ENCODE measurements around the gene CACNA1D.

Gene CACNA1D

DNA sequence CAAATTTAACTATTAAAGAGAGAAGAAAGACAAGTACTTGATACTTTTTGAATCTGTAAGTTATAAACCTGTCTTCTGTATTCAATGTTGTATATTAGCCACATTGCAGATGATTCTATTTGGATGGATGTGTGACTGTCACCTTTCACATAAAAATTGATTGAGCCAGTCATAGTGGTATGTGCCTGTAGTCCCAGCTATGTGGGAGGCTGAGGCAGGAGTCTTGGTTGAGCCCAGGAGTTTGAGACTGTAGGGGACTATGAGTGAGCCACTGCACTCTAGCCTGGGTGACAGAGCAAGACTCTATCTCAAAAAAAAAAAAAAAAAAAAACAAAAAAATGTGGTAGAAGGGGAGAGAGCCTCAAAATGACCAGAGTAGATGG lies 12.3 kb downstream of the CACNA1D start:
- no peak overlapping the region for H3K27ac Mint-ChIP-seq
- no peak overlapping the region for H3K4me3 Mint-ChIP-seq
- H3K36me3 Mint-ChIP-seq: no peaks in the 10 kb centered on the region
- peaks cover 10% of the 10 kb centered on the region for H3K27me3 Mint-ChIP-seq
- no peaks in the 10 kb centered on the region for H3K9me3 Mint-ChIP-seq
- no peaks in the 10 kb centered on the region for H3K4me1 Mint-ChIP-seq

DNA sequence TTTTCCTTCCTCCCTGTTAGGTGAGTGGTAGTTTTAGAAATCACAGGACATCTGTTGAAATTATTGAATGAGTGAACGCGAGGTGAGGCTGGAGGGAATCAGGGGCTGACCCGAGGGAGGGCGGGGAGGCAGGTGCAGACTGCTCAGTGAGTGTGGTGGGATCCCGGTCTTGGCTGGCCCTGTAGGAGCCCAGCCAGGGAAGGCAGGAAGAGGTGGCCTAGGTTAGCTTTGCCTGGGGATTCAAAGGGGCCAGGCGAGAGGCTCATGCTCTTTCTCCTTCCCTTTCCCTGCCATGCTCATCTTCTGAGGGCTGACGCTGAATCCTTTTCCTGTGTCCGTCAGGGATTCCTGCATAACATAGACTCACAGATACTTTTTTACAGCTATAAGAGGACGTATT lies 15.1 kb downstream of the CACNA1D start:
- H3K4me1 Mint-ChIP-seq: no peaks in the 10 kb centered on the region
- no peaks in the 10 kb centered on the region for H3K36me3 Mint-ChIP-seq
- no peak overlapping the region for H3K27ac Mint-ChIP-seq
- no peak overlapping the region for H3K4me3 Mint-ChIP-seq
- peaks cover 8% of the 10 kb centered on the region for H3K27me3 Mint-ChIP-seq
- H3K9me3 Mint-ChIP-seq: no peaks in the 10 kb centered on the region

DNA sequence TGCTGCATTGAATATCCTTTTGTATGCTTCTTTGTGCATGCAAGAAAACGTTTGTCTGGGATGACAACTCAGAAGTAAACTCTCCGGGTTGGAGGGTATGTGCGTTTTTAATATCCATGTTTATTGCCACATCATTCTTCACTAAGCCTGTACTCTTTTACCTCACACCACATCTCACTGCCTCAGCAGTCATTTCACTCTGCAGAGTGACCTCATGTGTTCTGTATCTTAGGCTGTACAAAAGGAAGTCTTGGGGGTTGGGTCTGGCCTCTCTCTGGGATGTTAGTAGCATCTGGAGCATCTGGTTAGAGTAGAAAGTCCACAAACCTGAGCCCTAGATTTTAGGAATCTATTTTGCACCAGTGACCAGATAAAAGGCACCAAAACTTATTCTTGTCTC lies 16.1 kb downstream of the CACNA1D start:
- no peaks in the 10 kb centered on the region for H3K9me3 Mint-ChIP-seq
- peaks cover 6% of the 10 kb centered on the region for H3K27me3 Mint-ChIP-seq
- no peaks in the 10 kb centered on the region for H3K4me1 Mint-ChIP-seq
- H3K4me3 Mint-ChIP-seq: no peak overlapping the region
- no peak overlapping the region for H3K27ac Mint-ChIP-seq
- no peaks in the 10 kb centered on the region for H3K36me3 Mint-ChIP-seq

DNA sequence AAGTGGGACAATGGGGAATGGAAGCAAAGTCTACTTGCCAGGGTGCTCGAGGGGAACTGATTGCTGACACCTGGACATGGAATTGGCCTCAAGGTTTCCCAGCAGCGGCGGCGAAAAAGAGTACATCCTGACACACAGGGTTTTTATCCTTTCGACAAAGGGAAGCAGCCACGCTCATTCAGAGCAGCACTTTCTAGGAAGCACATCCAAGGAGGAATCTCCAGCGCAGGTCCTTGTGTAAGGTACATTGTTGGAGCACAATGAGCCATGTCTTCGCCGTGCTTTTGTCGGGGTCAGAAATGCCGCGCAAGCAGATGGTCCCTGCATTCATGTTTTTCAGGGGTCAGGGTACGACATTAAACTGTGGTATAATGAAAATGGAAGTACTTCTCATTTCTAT lies 16.8 kb downstream of the CACNA1D start:
- Mint-ChIP-seq H3K4me1 (no peaks in the 10 kb centered on the region), H3K27me3 (peaks cover 6% of the 10 kb centered on the region), H3K4me3 (no peak overlapping the region), H3K9me3 (no peaks in the 10 kb centered on the region), H3K36me3 (no peaks in the 10 kb centered on the region), H3K27ac (no peak overlapping the region)

DNA sequence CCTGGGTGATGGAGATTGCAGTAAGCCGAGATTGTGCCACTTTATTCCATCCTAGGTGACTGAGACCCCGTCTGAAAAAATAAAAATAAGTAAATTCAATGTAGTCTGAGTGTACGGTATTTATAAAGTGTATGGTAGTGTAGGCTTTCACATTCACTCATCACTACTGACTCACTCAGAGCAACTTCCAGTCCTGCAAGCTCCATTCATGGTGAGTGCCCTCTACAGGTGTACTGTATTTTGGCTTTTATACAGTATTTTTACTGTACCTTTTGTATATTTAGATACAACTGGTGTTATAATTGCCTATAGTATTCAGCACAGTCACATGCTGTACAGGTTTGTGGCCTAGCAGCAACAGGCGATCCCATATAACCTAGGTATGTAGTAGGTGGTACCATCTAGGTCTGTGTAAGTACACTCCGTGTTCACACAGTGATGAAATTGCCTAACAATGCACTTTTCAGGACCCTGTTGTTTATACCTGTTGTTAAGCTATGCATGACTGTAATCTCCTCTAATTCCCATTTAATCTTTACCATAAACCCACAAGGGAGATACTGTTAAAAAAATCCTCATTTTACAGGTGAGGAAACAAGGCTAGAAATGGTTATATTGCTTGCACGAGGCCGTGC lies 19.3 kb downstream of the CACNA1D start:
- Mint-ChIP-seq H3K4me1 (no peaks in the 10 kb centered on the region), H3K4me3 (no peak overlapping the region), H3K27me3 (peaks cover 5% of the 10 kb centered on the region), H3K9me3 (no peaks in the 10 kb centered on the region), H3K36me3 (no peaks in the 10 kb centered on the region), H3K27ac (no peak overlapping the region)

DNA sequence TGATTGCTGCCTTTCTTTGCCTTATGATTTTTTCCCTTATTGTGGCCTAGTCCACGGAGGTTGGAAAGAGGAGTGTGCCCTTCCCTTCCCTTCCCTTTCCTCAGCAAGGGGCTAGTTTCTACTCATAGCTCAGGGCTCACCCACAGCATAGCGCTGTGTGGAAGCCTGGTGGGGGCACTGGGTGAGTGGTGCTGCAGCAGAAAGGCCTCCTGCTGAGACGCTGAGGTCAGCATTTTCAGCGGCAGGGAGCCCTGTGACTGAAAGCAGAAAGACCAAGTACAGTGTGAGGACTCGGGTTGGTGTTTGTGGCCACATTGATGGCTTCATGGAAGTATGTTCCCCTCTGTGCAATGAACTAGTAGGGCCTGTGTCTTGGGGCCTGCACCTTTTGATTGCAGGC lies 21.9 kb downstream of the CACNA1D start:
- peak overlapping the region; percentile 49 for H3K27ac Mint-ChIP-seq
- H3K4me1 Mint-ChIP-seq: no peaks in the 10 kb centered on the region
- no peaks in the 10 kb centered on the region for H3K9me3 Mint-ChIP-seq
- no peaks in the 10 kb centered on the region for H3K36me3 Mint-ChIP-seq
- H3K4me3 Mint-ChIP-seq: no peak overlapping the region
- no peaks in the 10 kb centered on the region for H3K27me3 Mint-ChIP-seq

DNA sequence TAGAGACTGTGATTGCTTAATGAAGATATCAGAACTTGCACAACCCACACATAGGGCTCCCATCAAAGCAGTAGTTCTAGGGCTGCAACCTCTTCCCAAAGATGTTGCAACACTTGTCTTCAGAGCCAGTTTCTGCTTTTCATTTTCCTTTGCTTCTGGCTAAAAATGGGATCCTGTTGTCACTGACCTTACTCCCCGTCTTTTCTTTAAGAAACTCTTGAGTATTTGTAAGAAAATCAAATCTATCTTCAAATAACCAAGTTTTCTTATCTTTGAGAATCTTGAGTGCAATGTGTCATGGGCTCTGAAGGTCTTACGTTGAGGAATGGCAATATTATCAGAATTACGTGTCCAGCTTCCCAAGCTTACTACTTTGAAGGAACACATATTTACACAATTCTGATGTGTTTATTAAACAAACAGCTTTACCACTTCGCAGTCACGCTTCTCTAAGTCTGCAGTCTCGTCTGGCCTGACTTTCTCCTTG lies 24.1 kb downstream of the CACNA1D start:
- no peak overlapping the region for H3K27ac Mint-ChIP-seq

DNA sequence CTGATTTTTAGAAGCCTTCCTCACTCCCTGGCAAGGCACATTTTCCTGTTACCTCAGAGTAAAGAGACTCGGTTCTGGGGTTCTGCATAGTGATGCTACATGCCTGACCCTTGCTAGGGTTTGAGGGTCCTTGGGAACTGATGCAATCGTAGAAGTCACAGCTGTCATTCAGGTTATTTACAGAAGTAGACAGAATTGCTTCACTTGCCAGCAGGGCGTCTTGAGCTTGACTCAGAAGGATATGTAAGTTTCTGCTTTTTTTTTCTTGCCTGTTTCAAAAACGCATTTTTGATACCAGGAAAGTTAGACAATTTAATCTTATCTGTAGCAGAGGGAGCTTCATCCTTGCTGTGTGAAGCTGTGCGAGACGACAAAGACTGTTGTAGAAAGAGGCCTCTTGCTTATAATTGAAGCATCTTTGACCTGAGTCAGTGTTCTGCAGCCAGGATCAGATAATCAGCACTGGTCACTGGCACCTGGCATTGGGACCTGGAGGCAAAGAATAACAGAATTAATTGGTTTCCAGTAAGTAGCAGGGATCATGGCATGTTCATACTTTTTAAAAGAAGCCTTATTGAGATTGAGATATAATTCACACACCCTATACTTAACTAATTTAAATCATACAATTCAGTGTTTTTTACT lies 24.8 kb downstream of the CACNA1D start:
- no peak overlapping the region for H3K27ac Mint-ChIP-seq
- H3K27me3 Mint-ChIP-seq: peaks cover 3% of the 10 kb centered on the region
- no peaks in the 10 kb centered on the region for H3K9me3 Mint-ChIP-seq
- no peaks in the 10 kb centered on the region for H3K36me3 Mint-ChIP-seq
- no peak overlapping the region for H3K4me3 Mint-ChIP-seq
- no peaks in the 10 kb centered on the region for H3K4me1 Mint-ChIP-seq

More for the DNA sequence above, 24.1 kb downstream of the CACNA1D start:
- Mint-ChIP-seq H3K27me3 (peaks cover 3% of the 10 kb centered on the region), H3K9me3 (no peaks in the 10 kb centered on the region), H3K4me1 (no peaks in the 10 kb centered on the region), H3K4me3 (no peak overlapping the region), H3K36me3 (no peaks in the 10 kb centered on the region)

DNA sequence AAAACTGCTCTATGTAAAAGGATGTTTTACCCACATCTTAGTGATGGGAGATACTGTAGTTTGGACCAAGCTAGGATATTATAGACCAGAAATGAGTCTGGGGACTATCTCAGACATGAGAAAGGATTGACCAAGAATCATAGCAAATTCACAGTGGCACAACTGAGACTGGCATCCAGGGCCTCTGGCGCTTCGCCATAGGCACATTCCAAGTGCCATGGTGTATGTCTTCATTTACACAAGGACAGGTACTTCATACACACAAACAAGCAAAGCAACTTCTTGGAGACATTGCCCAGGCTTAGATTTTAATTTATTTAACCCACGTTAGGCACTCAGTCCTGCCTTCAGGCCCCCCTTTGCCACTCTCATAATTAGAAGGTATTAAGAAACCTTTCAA lies 28.9 kb downstream of the CACNA1D start:
- no peak overlapping the region for H3K4me3 Mint-ChIP-seq
- H3K27ac Mint-ChIP-seq: no peak overlapping the region
- H3K36me3 Mint-ChIP-seq: no peaks in the 10 kb centered on the region
- no peaks in the 10 kb centered on the region for H3K4me1 Mint-ChIP-seq
- H3K9me3 Mint-ChIP-seq: no peaks in the 10 kb centered on the region
- H3K27me3 Mint-ChIP-seq: peaks cover 5% of the 10 kb centered on the region

DNA sequence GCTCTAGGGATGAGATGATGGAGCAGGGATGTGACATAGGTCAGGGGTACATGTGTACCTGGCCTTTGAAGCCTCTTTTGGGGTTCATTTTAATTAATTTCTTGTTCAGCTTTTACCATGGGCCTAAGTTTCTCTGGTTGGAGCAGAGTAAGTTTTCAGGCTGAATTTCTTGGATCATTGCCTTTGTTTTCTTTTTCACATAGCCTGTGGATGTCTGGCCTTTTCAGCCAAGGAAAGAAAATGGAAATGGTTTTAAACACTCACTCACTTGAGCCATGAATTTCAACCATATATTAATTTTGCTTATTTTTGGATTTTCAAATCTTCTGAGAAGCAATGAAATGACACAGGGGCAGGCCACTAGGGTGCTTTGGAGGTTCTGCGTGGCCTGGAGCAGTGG lies 30.2 kb downstream of the CACNA1D start:
- Mint-ChIP-seq H3K4me3 (no peak overlapping the region), H3K36me3 (no peaks in the 10 kb centered on the region), H3K27me3 (peaks cover 5% of the 10 kb centered on the region), H3K27ac (no peak overlapping the region), H3K4me1 (no peaks in the 10 kb centered on the region), H3K9me3 (no peaks in the 10 kb centered on the region)

DNA sequence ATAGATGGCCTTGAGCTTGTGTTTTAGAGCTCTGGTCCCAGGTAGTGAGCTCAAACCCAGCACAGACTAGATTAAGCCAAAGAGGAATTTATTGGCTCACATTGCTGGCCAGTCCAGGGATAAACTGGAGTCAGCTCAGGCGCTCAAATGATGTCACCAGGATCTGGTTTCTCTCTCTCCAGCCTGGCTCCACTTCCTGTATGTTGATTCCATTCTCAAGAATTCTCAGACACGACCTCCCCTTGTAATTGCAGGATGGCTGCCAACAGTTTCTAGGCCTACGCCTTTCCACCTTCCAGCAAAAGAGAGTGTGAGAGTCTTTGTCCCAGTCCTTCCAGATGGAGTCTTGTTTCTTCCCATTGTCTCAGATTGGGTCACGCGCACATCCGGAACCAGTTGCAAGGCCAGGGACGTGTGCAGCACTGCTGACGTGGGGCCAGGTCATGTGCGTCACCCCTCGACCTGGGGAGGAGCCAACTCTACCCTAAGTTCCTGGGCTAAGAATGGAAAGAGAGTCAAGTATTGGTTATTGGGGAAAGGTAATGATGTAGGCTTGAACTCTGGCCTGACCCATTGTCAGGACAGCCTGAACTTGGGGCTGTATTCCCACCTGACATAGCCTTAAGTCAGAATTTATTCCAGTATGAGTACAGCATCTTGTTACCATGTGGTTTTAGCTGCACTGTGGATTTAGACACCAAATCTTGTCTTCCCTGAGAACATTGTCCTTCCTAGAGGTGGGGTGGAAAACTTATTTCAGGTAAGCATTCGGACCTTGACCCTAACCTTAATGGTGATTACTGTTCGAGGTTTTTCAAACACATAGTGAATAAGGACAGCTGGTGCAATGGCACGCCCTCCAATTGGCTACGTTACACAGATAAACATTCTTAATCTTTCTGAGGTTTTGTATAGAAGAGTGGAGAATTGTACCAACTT lies 31.6 kb downstream of the CACNA1D start:
- H3K9me3 Mint-ChIP-seq: no peaks in the 10 kb centered on the region
- no peaks in the 10 kb centered on the region for H3K4me1 Mint-ChIP-seq
- H3K27ac Mint-ChIP-seq: no peak overlapping the region
- no peaks in the 10 kb centered on the region for H3K36me3 Mint-ChIP-seq
- H3K4me3 Mint-ChIP-seq: no peak overlapping the region
- peaks cover 8% of the 10 kb centered on the region for H3K27me3 Mint-ChIP-seq

DNA sequence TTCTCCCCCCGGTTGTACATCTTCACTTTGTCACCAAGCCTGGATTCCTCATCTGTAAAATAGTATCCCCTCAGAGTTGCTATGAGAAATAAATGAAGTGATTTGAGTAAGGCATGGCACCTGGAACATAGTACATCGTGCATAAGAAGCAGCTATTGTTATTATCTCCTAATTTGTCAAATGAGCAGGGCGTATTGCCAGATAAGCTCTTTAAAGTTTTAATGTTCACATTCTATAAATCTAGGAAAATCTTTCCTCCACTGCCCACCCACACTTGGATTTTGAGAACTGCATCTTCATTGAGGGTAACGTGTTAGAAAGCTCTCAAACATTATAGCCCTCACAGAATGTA lies 32.3 kb downstream of the CACNA1D start:
- H3K4me1 Mint-ChIP-seq: no peaks in the 10 kb centered on the region
- H3K4me3 Mint-ChIP-seq: no peak overlapping the region
- no peaks in the 10 kb centered on the region for H3K36me3 Mint-ChIP-seq
- peaks cover 10% of the 10 kb centered on the region for H3K27me3 Mint-ChIP-seq
- H3K27ac Mint-ChIP-seq: no peak overlapping the region
- no peaks in the 10 kb centered on the region for H3K9me3 Mint-ChIP-seq

DNA sequence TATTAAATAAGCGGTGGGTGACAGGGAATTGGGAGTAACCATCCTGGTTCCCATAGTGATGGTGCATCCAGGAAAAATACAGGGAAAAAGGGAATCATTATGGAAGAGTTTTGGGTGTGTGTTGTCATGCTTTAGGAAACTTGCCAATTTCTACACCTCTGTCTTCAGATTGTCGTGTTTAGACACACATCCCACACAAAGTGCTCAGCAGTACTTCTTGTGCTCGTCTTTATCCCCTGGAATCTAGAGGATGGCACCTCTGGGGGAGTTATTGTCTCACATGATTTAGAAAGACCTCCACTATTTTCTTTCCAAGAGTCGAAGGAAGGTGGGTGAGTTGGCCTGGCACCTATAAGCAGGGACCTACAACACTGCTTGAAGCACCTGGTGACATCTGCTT lies 35.8 kb downstream of the CACNA1D start:
- H3K27ac Mint-ChIP-seq: no peak overlapping the region
- no peaks in the 10 kb centered on the region for H3K9me3 Mint-ChIP-seq
- no peaks in the 10 kb centered on the region for H3K4me1 Mint-ChIP-seq
- no peaks in the 10 kb centered on the region for H3K36me3 Mint-ChIP-seq
- no peak overlapping the region for H3K4me3 Mint-ChIP-seq
- H3K27me3 Mint-ChIP-seq: peaks cover 12% of the 10 kb centered on the region

DNA sequence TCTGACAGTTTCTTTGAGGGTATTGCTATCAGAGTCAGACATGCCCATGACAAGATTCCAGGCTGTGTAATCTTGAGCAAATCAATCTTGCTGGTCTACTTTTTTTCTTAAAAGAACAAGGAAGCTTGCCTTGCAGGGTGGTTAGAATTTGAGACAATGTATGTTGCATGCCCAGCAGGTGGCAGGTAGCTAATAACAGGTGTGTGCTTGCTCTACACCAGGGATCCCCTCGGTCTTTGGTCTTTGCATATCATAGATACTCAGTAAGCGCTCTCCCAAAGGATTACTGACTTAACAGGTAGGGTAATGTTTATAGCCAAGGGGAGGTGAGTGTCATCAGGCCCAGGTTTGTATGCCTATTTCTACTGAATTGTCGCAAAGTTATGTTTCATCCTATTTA lies 37.3 kb downstream of the CACNA1D start:
- Mint-ChIP-seq H3K4me3 (no peak overlapping the region), H3K9me3 (no peaks in the 10 kb centered on the region), H3K4me1 (no peaks in the 10 kb centered on the region), H3K27ac (no peak overlapping the region), H3K36me3 (no peaks in the 10 kb centered on the region), H3K27me3 (peaks cover 13% of the 10 kb centered on the region)

DNA sequence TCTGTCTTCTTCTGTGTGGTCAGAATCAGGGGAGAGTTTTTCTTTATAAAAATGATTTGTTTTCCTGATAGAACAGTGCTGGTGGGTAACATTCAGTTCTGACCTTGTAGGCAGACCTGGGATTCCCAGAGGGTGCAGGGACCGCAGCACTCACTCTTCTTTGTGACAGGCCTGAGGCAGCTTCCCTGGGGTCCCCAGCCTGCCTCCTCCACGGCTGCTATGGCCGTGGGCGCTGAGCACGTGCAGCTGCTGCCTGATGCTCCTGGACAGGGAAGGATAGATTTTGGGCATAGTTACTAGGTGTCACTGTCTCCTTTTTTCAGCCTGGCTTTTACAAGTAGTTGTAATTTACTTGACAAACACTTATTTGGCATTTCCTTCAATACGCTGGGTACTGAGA lies 39.1 kb downstream of the CACNA1D start:
- Mint-ChIP-seq H3K27me3 (peaks cover 13% of the 10 kb centered on the region), H3K4me3 (no peak overlapping the region), H3K36me3 (no peaks in the 10 kb centered on the region), H3K27ac (no peak overlapping the region), H3K9me3 (no peaks in the 10 kb centered on the region), H3K4me1 (no peaks in the 10 kb centered on the region)

DNA sequence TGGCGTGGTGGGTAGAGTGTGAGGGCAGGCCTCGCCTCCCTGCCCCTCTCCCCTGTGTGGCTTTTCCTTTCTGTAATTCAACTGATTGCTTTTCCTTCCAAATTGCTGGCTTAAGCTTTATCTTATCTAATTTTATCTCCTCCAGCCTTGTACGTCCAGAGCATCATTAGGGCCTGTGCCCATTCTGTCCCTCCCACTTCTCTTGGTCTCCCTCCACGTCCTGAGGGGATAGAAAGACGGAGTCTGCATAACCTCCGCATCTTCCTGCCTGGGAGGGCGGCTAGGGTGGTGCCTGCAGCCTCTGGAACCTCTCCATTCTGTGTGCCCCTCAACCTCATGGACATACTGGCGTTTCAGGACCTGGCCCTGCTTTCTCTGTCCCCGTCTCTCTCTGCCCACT lies 39.8 kb downstream of the CACNA1D start:
- H3K27me3 Mint-ChIP-seq: peaks cover 15% of the 10 kb centered on the region
- no peaks in the 10 kb centered on the region for H3K36me3 Mint-ChIP-seq
- H3K9me3 Mint-ChIP-seq: no peaks in the 10 kb centered on the region
- H3K4me1 Mint-ChIP-seq: no peaks in the 10 kb centered on the region
- H3K27ac Mint-ChIP-seq: no peak overlapping the region
- no peak overlapping the region for H3K4me3 Mint-ChIP-seq

All from activated naive CD4-positive, alpha-beta T cell treated with anti-CD3 and anti-CD28 coated beads, Interleukin-2, amount 50 U/mL, for 24 hours (primary cell).